Keratinocyte (primary cell): ENCODE measurements around the gene GAREM1. TPM values are rescaled to one million over a fixed set of nuclear protein-coding genes. Genes with fewer than 3 reads are reported as not detected.

ENCODE experiments used
- DNase-seq: peaks from one replicate; pipeline ENCODE4 v3.0.0-alpha.2; 2011; ENCODE audit warnings: low read depth, missing footprints, low spot score
- FAIRE-seq: peaks from 2 replicates; lab custom pipeline; 2011; peaks lifted over from hg19 to GRCh38; lab: Jason Lieb, UNC
- H2AFZ ChIP-seq: 2 replicates; pipeline ENCODE4 v1.6.0; 2012; ENCODE audit warnings: low read length, control low read depth, inconsistent platforms; ENCODE audit not compliant: control insufficient read depth
- H3K27ac ChIP-seq: 2 replicates; pipeline ENCODE4 v1.5.1; 2011; ENCODE audit warnings: low read length; ENCODE audit not compliant: control insufficient read depth, insufficient read depth
- H3K27me3 ChIP-seq: 3 replicates; pipeline ENCODE4 v1.6.0; 2011; ENCODE audit warnings: low read length; ENCODE audit not compliant: control insufficient read depth, insufficient read depth; ENCODE audit errors: extremely low read depth
- H3K36me3 ChIP-seq, 2 experiments: 2 replicates in 1 of 2; 3 replicates in 1 of 2; pipeline ENCODE4 v1.5.1; 2011; ENCODE audit warnings: low read length in 2 of 2, mild to moderate bottlenecking in 1 of 2; ENCODE audit not compliant: control insufficient read depth in 2 of 2, insufficient read depth in 2 of 2; ENCODE audit errors: extremely low read depth in 1 of 2
- H3K4me1 ChIP-seq: 3 replicates; pipeline ENCODE4 v1.5.1; 2011; ENCODE audit warnings: low read length; ENCODE audit not compliant: control insufficient read depth, insufficient read depth; ENCODE audit errors: extremely low read depth
- H3K4me2 ChIP-seq: 3 replicates; pipeline ENCODE4 v1.6.0; 2011; ENCODE audit warnings: low read depth, low read length; ENCODE audit not compliant: control insufficient read depth, insufficient read depth; ENCODE audit errors: extremely low read depth
- H3K4me3 ChIP-seq, 3 experiments: fragments of 200-600 bp in 1 of 3; sonication (generic) in 1 of 3; 2 replicates in 2 of 3; 3 replicates in 1 of 3; pipeline ENCODE4 v1.5.1; 2011 to 2016; ENCODE audit warnings: low read length in 3 of 3, mild to moderate bottlenecking in 3 of 3, control low read depth in 2 of 3, inconsistent platforms in 1 of 3, low read depth in 1 of 3, mixed read lengths in 1 of 3, mixed run types in 1 of 3, moderate library complexity in 1 of 3; ENCODE audit not compliant: control insufficient read depth in 2 of 3, insufficient read depth in 2 of 3; ENCODE audit errors: extremely low read depth in 1 of 3
- H3K79me2 ChIP-seq: 2 replicates; pipeline ENCODE4 v1.6.0; 2012; ENCODE audit warnings: low read length; ENCODE audit not compliant: control insufficient read depth, insufficient read depth
- H3K9ac ChIP-seq: 3 replicates; pipeline ENCODE4 v1.6.0; 2011; ENCODE audit warnings: low read length; ENCODE audit not compliant: control insufficient read depth, insufficient read depth; ENCODE audit errors: extremely low read depth
- H3K9me1 ChIP-seq: 3 replicates; pipeline ENCODE4 v1.6.0; 2011; ENCODE audit warnings: low read length; ENCODE audit not compliant: control insufficient read depth, insufficient read depth; ENCODE audit errors: extremely low read depth
- H3K9me3 ChIP-seq: 2 replicates; pipeline ENCODE4 v1.5.1; 2012; ENCODE audit warnings: low read depth, low read length; ENCODE audit not compliant: control insufficient read depth
- H4K20me1 ChIP-seq: 3 replicates; pipeline ENCODE4 v1.6.0; 2011; ENCODE audit warnings: low read length; ENCODE audit not compliant: control insufficient read depth, insufficient read depth; ENCODE audit errors: extremely low read depth
- EZH2 ChIP-seq: IDR thresholded peaks from one replicate; pipeline ENCODE4 v1.6.1; 2012; ENCODE audit warnings: inconsistent platforms, mild to moderate bottlenecking, low read length, moderate library complexity
- dilution Hi-C: fragments of 300-500 bp; cut with MboI; formaldehyde crosslinking; loops from one replicate; pipeline ENCODE4 v1.7.0; 2020; ENCODE audit warnings: low sequenced_read_pairs; ENCODE audit not compliant: extremely low pct_ligation_motif_present
- polyA plus RNA-seq, 5 experiments: library from polyadenylated mRNA; depleted of rRNA in 3 of 5; stranded (reverse) in 3 of 5; stranded (forward) in 1 of 5; unstranded in 1 of 5; fragments of >200 nt; gene quantifications; 1 replicate in 1 of 5; 2 replicates in 3 of 5; 3 replicates in 1 of 5; pipeline versions ENCODE4 v1.2.1 to v1.2.3, GENCODE V29; 2011 to 2012; ENCODE audit warnings: missing spikeins in 2 of 5, low read depth in 1 of 5, low replicate concordance in 1 of 5
- TF ChIP-seq, protein P1 (sequence below), 3 experiments: IDR thresholded peaks in 1 of 3; conservative IDR thresholded peaks in 1 of 3; optimal IDR thresholded peaks in 1 of 3; 2 replicates in 2 of 3; 3 replicates in 1 of 3; pipeline versions ENCODE3 to v1.5.1; 2011; ENCODE audit warnings: low read length in 3 of 3, mild to moderate bottlenecking in 3 of 3, moderate library complexity in 2 of 3, control low read depth in 1 of 3, inconsistent platforms in 1 of 3; ENCODE audit not compliant: insufficient read depth in 2 of 3; ENCODE audit errors: extremely low read depth in 1 of 3

GAREM1 gene
- polyA plus RNA-seq, 1 donor (not counting 4 experiments of a cell fraction or from before 2014, with no cell fraction given), result 3.8 TPM

DNA sequence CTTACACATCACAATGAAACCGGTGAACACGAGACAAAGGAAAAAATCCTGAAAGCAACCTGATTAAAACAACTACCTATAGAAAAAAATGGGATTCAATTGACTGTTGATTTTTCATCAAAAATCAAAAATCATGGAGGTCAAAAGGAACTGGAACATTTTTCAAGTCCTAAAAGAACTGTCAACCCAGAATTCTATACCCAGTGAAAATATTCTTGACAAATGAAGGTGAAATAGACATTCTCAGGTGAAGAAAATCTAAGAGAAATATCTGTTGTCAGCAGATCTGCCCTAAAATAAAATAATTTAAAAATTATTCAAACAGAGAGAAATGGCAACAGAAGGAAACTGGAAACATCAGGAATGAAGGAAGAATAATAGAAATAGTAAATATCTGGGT lies 38.9 kb downstream of the GAREM1 start:
- H3K9me1 ChIP-seq, result no peaks in the 10 kb centered on the region
- H3K4me3 ChIP-seq, result no peak overlapping the region
- no peaks in the 10 kb centered on the region for H3K9me3 ChIP-seq
- no peaks in the 10 kb centered on the region for H3K27me3 ChIP-seq
- H4K20me1 ChIP-seq, result no peaks in the 10 kb centered on the region
- no peaks in the 10 kb centered on the region for H3K4me1 ChIP-seq
- no peak for TF ChIP-seq EZH2
- TF ChIP-seq, protein P1, sequence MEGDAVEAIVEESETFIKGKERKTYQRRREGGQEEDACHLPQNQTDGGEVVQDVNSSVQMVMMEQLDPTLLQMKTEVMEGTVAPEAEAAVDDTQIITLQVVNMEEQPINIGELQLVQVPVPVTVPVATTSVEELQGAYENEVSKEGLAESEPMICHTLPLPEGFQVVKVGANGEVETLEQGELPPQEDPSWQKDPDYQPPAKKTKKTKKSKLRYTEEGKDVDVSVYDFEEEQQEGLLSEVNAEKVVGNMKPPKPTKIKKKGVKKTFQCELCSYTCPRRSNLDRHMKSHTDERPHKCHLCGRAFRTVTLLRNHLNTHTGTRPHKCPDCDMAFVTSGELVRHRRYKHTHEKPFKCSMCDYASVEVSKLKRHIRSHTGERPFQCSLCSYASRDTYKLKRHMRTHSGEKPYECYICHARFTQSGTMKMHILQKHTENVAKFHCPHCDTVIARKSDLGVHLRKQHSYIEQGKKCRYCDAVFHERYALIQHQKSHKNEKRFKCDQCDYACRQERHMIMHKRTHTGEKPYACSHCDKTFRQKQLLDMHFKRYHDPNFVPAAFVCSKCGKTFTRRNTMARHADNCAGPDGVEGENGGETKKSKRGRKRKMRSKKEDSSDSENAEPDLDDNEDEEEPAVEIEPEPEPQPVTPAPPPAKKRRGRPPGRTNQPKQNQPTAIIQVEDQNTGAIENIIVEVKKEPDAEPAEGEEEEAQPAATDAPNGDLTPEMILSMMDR (optimal IDR thresholded peaks at IDR 0.05 in 1 of 3, IDR thresholded peaks at IDR 0.05 in 1 of 3, conservative IDR thresholded peaks at IDR 0.05 in 1 of 3; ENCODE audit: extremely low read depth in 1 of 3, insufficient read depth in 2 of 3, low read length in 3 of 3), result no peak
- no peak overlapping the region for H2AFZ ChIP-seq
- H3K9ac ChIP-seq, result no peak overlapping the region
- no peaks in the 10 kb centered on the region for H3K36me3 ChIP-seq
- dilution Hi-C loops, result no loop called here
- no peak for FAIRE-seq
- DNase-seq, result no peak
- H3K27ac ChIP-seq, result no peak overlapping the region
- no peaks in the 10 kb centered on the region for H3K79me2 ChIP-seq
- no peak overlapping the region for H3K4me2 ChIP-seq

DNA sequence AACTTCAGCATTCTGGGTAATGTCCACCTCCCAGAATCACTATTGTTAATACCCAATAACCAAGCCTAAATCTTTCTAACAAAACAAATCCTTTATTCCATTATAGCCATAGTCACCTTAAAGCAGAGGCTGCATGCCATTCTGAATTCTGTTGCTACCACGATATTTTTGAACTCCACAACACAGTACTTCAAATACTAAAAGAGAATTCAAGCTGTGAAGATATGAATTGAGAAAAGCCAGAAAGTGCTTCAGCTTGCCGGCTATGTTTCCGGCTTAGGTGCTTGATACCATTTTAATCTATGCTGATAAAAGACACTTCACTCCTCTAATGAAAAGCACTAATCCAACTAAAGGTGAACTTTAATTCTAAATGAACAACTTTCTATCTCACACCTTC lies 41.3 kb downstream of the GAREM1 start:
- TF ChIP-seq EZH2, result no peak
- TF ChIP-seq, protein P1 (optimal IDR thresholded peaks at IDR 0.05 in 1 of 3, IDR thresholded peaks at IDR 0.05 in 1 of 3, conservative IDR thresholded peaks at IDR 0.05 in 1 of 3; ENCODE audit: extremely low read depth in 1 of 3, insufficient read depth in 2 of 3, low read length in 3 of 3), result no peak
- Histone ChIP-seq H3K4me1 (no peaks in the 10 kb centered on the region), H3K9me1 (no peaks in the 10 kb centered on the region), H3K36me3 (no peaks in the 10 kb centered on the region), H4K20me1 (no peaks in the 10 kb centered on the region), H3K27ac (no peak overlapping the region), H3K79me2 (no peaks in the 10 kb centered on the region), H2AFZ (no peak overlapping the region), H3K4me2 (no peak overlapping the region), H3K4me3 (no peak overlapping the region), H3K9me3 (no peaks in the 10 kb centered on the region), H3K27me3 (no peaks in the 10 kb centered on the region), H3K9ac (no peak overlapping the region)
- dilution Hi-C loops, result no loop called here
- no peak for FAIRE-seq
- DNase-seq, result no peak
